HFFc6 (cell line): ENCODE results near the gene ATP5PB. TPM values are rescaled to one million over a fixed set of nuclear protein-coding genes. Genes with fewer than 3 reads are reported as not detected.

Experiments
- DNase-seq: peaks from one replicate; pipeline ENCODE4 v3.0.0-alpha.2; 2018
- H3K27ac Mint-ChIP-seq: 2 replicates; pipeline ENCODE4 v1.8.0; 2020; ENCODE audit warnings: mild to moderate bottlenecking, mixed read lengths
- H3K27me3 Mint-ChIP-seq: 2 replicates; pipeline ENCODE4 v1.8.0; 2021; ENCODE audit warnings: mild to moderate bottlenecking, moderate library complexity, mixed read lengths; ENCODE audit not compliant: insufficient read depth
- H3K36me3 Mint-ChIP-seq: 2 replicates; pipeline ENCODE4 v1.8.0; 2021; ENCODE audit warnings: low read depth, mixed read lengths
- H3K4me1 Mint-ChIP-seq: 2 replicates; pipeline ENCODE4 v1.8.0; 2020; ENCODE audit warnings: low read depth, mixed read lengths
- H3K4me3 Mint-ChIP-seq: 2 replicates; pipeline ENCODE4 v1.8.0; 2020; ENCODE audit warnings: mild to moderate bottlenecking, moderate library complexity, mixed read lengths
- H3K9me3 Mint-ChIP-seq: 2 replicates; pipeline ENCODE4 v1.8.0; 2020; ENCODE audit warnings: mild to moderate bottlenecking, mixed read lengths
- CTCF ChIP-seq: fragments of 200-600 bp; sonication (generic); IDR thresholded peaks from 2 replicates; pipeline ENCODE4 v1.5.0; 2021; ENCODE audit warnings: antibody characterized with exemption, mild to moderate bottlenecking
- total RNA-seq, 6 experiments: library from RNA; stranded (reverse); fragmentation: NEBNext Ultra II Directional; extraction: Animal tissue kit (Norgen Biotek cat#: 25700); gene quantifications; 2 replicates in 1 of 6; 3 replicates in 5 of 6; pipeline ENCODE4 v1.2.3, GENCODE V29; 2021

ATP5PB gene
- total RNA-seq, 6 experiments from 2014 or later = 253 to 293 (median 285) TPM

GRCh38 chr1:111483876-111484275 lies 34.6 kb downstream of the ATP5PB start:
- H3K4me1 Mint-ChIP-seq = peaks cover 33% of the 10 kb centered on the region
- no peak for DNase-seq
- no peak overlapping the region for H3K27ac Mint-ChIP-seq
- no peak for TF ChIP-seq CTCF
- no peaks in the 10 kb centered on the region for H3K36me3 Mint-ChIP-seq
- no peaks in the 10 kb centered on the region for H3K27me3 Mint-ChIP-seq
- H3K4me3 Mint-ChIP-seq = no peak overlapping the region
- no peaks in the 10 kb centered on the region for H3K9me3 Mint-ChIP-seq

GRCh38 chr1:111484391-111485026 lies 35.2 kb downstream of the ATP5PB start:
- no peak for DNase-seq
- Mint-ChIP-seq H3K9me3 (no peaks in the 10 kb centered on the region), H3K36me3 (no peaks in the 10 kb centered on the region), H3K4me1 (peaks cover 33% of the 10 kb centered on the region), H3K27ac (no peak overlapping the region), H3K4me3 (no peak overlapping the region), H3K27me3 (no peaks in the 10 kb centered on the region)
- TF ChIP-seq CTCF = no peak

GRCh38 chr1:111486431-111486830 lies 37.2 kb downstream of the ATP5PB start:
- Mint-ChIP-seq H3K27ac (no peak overlapping the region), H3K4me3 (no peak overlapping the region), H3K27me3 (no peaks in the 10 kb centered on the region; the same call in 1 of the 2 replicates), H3K36me3 (no peaks in the 10 kb centered on the region), H3K4me1 (peaks cover 37% of the 10 kb centered on the region), H3K9me3 (no peaks in the 10 kb centered on the region)
- TF ChIP-seq CTCF = no peak
- no peak for DNase-seq

- TF ChIP-seq CTCF = no peak
- no peaks in the 10 kb centered on the region for H3K9me3 Mint-ChIP-seq
- H3K27me3 Mint-ChIP-seq = no peaks in the 10 kb centered on the region; the same call in 1 of the 2 replicates
- DNase-seq = no peak
- no peak overlapping the region for H3K27ac Mint-ChIP-seq
- H3K4me1 Mint-ChIP-seq = peaks cover 30% of the 10 kb centered on the region
- H3K36me3 Mint-ChIP-seq = no peaks in the 10 kb centered on the region
- no peak overlapping the region for H3K4me3 Mint-ChIP-seq
Measured at GRCh38 chr1:111487133-111487532, 37.9 kb downstream of the ATP5PB start.

GRCh38 chr1:111488669-111489068 lies 39.4 kb downstream of the ATP5PB start:
- no peak overlapping the region for H3K4me3 Mint-ChIP-seq
- no peaks in the 10 kb centered on the region; the same call in 1 of the 2 replicates for H3K27me3 Mint-ChIP-seq
- no peaks in the 10 kb centered on the region for H3K36me3 Mint-ChIP-seq
- H3K9me3 Mint-ChIP-seq = no peaks in the 10 kb centered on the region
- H3K4me1 Mint-ChIP-seq = peaks cover 14% of the 10 kb centered on the region
- no peak for DNase-seq
- TF ChIP-seq CTCF = no peak
- H3K27ac Mint-ChIP-seq = no peak overlapping the region
